Left colon (tissue), 2 donors: ENCODE measurements around the gene FMN1. TPM values are rescaled to one million over a fixed set of nuclear protein-coding genes. Genes with fewer than 3 reads are reported as not detected.

Experiments
- ATAC-seq: fragments of 200-7000 bp; cut with Tn5 transposase; one replicate; pipeline ENCODE4 v1.9.1; 2020; ENCODE audit warnings: mild to moderate bottlenecking, moderate library complexity
- DNase-seq, 2 donors: peaks; one replicate each; pipeline ENCODE4 v3.0.0-alpha.2; 2020
- intact Hi-C, 2 donors: fragments of 100-400 bp; cut with DNase I in 1 of 2; cut with micrococcal nuclease in 1 of 2; formaldehyde crosslinking; loops; one replicate each; pipeline versions ENCODE4 v1.11.2 to v1.14.0; 2022; cut with DNase I, micrococcal nuclease
- total RNA-seq, 2 donors: library from RNA; stranded (reverse); fragmentation: NEBNext Ultra II Directional; extraction: Animal tissue kit (Norgen Biotek cat#: 25700); gene quantifications; one replicate each; pipeline ENCODE4 v1.2.1, GENCODE V29; 2021
- donor health status: DM: no; HTN: no; CAD: no.
- donor health status: DM: yes; HTN: yes; CAD: no.

FMN1 gene
- total RNA-seq, 2 donors from 2014 or later, result 36.2 to 48.3 TPM

GRCh38 chr15:32888221-32888761 lies 306.2 kb downstream of the FMN1 start:
- intact Hi-C loops, result no loop called here
- no peak for DNase-seq
- no peak for ATAC-seq

GRCh38 chr15:32887090-32887489 lies 307.4 kb downstream of the FMN1 start:
- DNase-seq, result no peak
- ATAC-seq, result no peak
- intact Hi-C loops, result no loop called here

GRCh38 chr15:32886459-32886858 lies 308.1 kb downstream of the FMN1 start:
- ATAC-seq (no peak), DNase-seq (no peak)
- intact Hi-C loops, result no loop called here

- DNase-seq, result no peak
- ATAC-seq, result no peak
- intact Hi-C loops, result no loop called here
These were observed 308.8 kb downstream of the FMN1 start for GRCh38 chr15:32885713-32886112.

GRCh38 chr15:32884146-32884545 lies 310.4 kb downstream of the FMN1 start:
- intact Hi-C loops, result no loop called here
- peak; percentile 51 for ATAC-seq
- peak in 1 of 2 donors; percentile 53 for DNase-seq

GRCh38 chr15:32882955-32883354 lies 311.6 kb downstream of the FMN1 start:
- intact Hi-C loops, result no loop called here
- no peak for DNase-seq
- ATAC-seq, result no peak

GRCh38 chr15:32881528-32881927 lies 313.0 kb downstream of the FMN1 start:
- intact Hi-C loops, result no loop called here
- DNase-seq (no peak), ATAC-seq (no peak)

GRCh38 chr15:32880642-32881041 lies 313.9 kb downstream of the FMN1 start:
- ATAC-seq (no peak), DNase-seq (no peak)
- intact Hi-C loops, result no loop called here

GRCh38 chr15:32879980-32880379 lies 314.5 kb downstream of the FMN1 start:
- intact Hi-C loops, result no loop called here
- no peak for DNase-seq
- ATAC-seq, result no peak

GRCh38 chr15:32878869-32879805 lies 315.4 kb downstream of the FMN1 start:
- no peak for ATAC-seq
- intact Hi-C loops, result no loop called here
- DNase-seq, result no peak

- no peak for DNase-seq
- intact Hi-C loops, result no loop called here
- no peak for ATAC-seq
These were observed 316.2 kb downstream of the FMN1 start for GRCh38 chr15:32878342-32878741.

GRCh38 chr15:32877252-32878019 lies 317.1 kb downstream of the FMN1 start:
- ATAC-seq (no peak), DNase-seq (no peak)
- intact Hi-C loops, result no loop called here

GRCh38 chr15:32873284-32874114 lies 321.0 kb downstream of the FMN1 start:
- intact Hi-C loops, result no loop called here
- DNase-seq (peak in 1 of 2 donors; percentile 28), ATAC-seq (no peak)

- intact Hi-C loops, result no loop called here
- peak; percentile 19 to 53 for DNase-seq
- ATAC-seq, result no peak
These were observed 321.8 kb downstream of the FMN1 start for GRCh38 chr15:32872621-32873283.

- ATAC-seq (no peak), DNase-seq (no peak)
- intact Hi-C loops, result no loop called here
These were observed 322.6 kb downstream of the FMN1 start for GRCh38 chr15:32871883-32872282.

GRCh38 chr15:32870240-32871033 lies 324.1 kb downstream of the FMN1 start:
- intact Hi-C loops, result no loop called here
- DNase-seq, result no peak

GRCh38 chr15:32869776-32870175 lies 324.7 kb downstream of the FMN1 start:
- DNase-seq (no peak), ATAC-seq (no peak)
- intact Hi-C loops, result no loop called here

More at GRCh38 chr15:32870240-32871033, 324.1 kb downstream of the FMN1 start:
- no peak for ATAC-seq

GRCh38 chr15:32867313-32867626 lies 327.2 kb downstream of the FMN1 start:
- DNase-seq (no peak), ATAC-seq (no peak)
- intact Hi-C loops, result no loop called here
